GM19351 (cell line): ENCODE measurements around the gene SRCIN1.

Experiments used
- ATAC-seq: cut with Tn5 transposase; IDR thresholded peaks from one replicate; pipeline ENCODE4 v1.9.1; 2021; ENCODE audit warnings: mild to moderate bottlenecking, moderate library complexity; ENCODE audit not compliant: unreplicated experiment

The SRCIN1 gene

GRCh38 chr17:38601539-38602351, 4.0 kb downstream of the SRCIN1 start:
- ATAC-seq: no peak

DNA sequence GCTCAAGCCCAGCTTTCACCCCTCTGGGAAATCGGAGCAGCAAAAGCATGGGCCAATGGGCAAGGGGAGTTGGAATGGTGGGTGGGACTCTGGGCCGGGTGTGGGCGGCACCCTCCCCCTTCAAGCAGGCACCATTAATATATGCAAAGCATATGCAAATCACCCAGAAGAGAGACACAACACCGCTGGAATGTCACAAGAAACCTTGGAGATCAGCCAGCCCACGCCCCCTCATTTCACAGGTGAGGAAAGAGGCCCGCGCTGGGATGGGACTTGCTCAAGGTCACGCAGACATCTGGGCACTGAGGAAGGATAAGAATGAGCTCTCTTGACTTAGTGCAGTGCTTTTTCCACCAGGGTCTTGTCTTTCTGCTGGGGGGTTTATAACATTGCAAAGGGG, 4.8 kb downstream of the SRCIN1 start:
- no peak for ATAC-seq

- no peak for ATAC-seq
Observed at GRCh38 chr17:38600416-38600815, 5.3 kb downstream of the SRCIN1 start.

GRCh38 chr17:38599398-38599856, 6.3 kb downstream of the SRCIN1 start:
- ATAC-seq: no peak

GRCh38 chr17:38598995-38599394, 6.8 kb downstream of the SRCIN1 start:
- ATAC-seq: no peak

DNA sequence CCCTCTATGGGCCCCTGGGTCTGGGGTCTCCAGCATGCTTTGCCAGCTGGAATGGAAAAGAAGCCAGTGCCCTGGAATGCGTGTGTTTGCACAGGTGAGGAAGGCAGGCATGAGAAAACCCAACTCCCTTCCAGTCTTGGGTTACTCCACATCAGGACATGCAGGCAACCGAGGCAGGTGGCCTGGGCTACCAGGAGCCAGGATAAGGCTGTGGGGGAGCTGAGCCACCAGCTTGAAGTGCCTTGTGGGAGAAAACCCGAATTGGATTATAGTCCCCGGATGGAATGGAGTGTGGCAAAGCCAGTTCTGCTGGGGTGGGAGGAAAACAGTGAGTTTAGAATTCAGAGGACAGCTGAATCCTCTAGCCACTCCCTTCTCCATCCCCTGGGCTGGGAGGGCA, 7.2 kb downstream of the SRCIN1 start:
- no peak for ATAC-seq

GRCh38 chr17:38597375-38597774, 8.4 kb downstream of the SRCIN1 start:
- ATAC-seq: no peak

DNA sequence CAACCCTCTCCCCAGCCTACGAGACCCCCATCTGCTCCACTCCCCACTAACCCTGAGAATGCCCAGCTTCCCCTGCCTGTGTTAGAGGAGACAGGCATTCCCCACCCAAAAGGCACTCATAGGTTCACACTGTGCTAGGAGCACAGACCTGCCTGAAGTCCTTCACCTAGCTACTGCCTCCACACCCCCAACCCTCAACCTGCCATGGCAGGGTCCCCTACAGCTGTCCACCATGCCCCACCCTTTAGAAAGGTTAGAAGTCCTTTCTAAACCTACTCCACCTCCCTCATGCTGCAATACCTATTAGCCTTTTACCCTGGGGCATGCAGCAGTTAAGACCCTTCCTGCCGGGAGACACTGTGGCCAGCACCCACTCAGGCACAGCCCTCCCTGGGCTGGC, 9.1 kb downstream of the SRCIN1 start:
- no peak for ATAC-seq

DNA sequence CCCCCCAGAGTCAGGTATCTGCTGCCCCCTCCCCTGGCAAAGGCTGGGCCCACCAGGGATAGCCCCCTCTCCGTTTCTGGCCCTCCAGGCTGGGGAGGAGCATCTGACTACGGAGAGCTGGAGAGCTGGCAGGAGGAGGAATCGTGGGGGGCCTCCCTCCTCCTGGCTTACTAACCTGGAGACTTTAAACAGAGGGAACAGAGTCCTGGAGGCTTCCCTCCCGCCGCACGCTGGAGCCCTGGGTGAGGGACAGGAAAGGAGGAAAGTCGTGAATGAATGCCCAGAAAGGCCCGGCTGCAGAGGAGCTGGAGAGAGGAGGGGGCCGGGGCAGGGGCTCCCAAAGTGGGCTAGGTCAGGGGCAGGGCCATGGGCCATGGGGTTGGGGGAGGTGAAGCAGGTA, 9.9 kb downstream of the SRCIN1 start:
- ATAC-seq: no peak

DNA sequence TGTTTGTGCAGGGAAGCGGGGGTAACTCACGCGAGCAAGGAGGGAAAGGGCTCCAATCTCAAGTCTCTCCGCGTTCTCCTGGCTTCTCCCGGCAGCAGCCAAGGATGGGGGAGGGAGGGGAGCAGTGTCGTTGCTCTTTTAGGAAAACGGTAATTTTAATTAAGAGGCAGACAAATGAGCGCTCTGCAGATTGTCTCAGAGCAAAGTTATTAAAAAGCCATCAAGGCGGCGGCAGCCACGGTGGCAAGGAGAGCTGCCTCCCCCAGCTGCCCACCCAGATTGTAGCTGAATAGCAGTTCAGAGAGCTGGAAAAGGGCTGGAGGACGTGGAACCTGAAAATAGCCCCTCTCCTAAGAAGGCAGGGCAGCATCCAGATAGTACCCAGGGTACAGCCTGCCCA, 11.6 kb downstream of the SRCIN1 start:
- no peak for ATAC-seq

DNA sequence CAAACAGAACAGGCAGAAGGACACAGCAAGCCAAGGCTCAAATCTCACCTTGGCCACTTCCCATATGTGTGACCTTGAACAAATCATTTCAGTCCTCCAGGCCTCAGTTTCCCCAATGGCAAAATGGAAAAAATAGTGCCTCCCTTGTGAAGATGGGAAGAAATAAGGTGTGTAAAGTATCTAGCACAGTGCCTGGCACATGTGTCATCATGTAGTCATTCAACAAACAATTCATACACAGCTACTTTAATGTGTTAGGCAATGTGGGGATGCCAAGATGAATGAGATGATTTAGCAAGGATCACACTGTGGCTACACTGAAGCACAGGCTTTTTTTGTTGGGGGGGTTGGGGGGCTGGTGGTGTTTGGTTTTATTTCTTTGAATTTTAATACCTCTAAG, 13.3 kb downstream of the SRCIN1 start:
- ATAC-seq: no peak

DNA sequence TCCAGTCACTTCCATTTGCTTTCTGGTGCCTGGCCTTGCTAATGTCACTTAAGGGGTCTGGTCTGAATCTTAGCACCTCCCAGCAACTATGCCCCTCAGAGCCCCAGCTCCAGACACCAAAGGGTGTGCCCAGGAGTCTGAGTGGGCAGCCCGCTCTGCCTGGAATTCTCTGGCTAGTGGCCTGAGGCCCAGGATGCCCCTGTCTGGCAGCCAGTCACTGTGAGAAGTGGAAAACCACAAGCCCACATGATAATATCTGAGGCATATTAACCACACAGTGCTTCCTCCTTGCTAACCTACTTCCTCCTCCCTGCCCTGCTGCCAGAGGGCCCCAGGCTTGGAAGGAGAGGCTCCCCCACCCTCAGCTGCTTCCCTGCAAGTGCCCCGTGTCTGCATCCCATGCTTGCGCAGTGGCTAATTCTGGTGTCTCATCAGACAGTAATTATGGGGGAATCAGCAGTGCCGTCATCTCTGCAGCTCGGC, 14.0 kb downstream of the SRCIN1 start:
- no peak for ATAC-seq

- no peak for ATAC-seq
Observed at GRCh38 chr17:38590988-38591758, 14.6 kb downstream of the SRCIN1 start.

DNA sequence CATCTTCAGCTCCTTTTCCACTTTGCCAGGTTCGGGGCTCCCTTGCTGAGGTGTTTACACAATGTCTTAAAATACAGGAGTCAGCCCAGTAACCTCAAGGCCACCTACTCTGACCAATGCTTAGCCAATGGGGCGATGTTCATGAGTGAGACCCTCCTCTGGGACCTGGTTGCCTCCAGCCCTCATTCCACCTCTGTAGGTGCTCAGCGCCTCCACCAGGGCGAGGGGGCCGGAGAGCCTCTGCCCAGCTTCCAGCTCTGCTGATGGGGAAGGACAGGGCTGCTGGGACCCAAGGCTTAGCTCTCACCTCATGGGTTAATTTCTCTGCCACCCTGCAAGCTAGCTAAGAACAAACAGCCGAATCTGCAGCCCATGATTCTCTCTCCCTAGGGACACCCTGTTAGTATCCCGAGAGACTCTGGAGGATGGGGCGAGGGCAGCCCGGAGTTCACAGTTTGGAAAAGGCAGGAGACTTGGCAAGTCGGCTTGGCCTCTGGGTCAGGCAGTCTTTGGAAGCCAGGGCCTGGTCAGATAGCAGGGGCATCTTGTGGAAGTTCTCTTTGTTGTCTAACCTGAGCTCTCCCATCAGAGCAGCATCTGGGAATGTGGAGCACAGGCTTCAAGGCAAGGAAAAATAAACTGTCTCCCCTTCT, 16.2 kb downstream of the SRCIN1 start:
- ATAC-seq: no peak

- ATAC-seq: no peak
Observed at GRCh38 chr17:38588788-38589174, 17.0 kb downstream of the SRCIN1 start.

GRCh38 chr17:38587947-38588787, 17.6 kb downstream of the SRCIN1 start:
- no peak for ATAC-seq

GRCh38 chr17:38587203-38587602, 18.5 kb downstream of the SRCIN1 start:
- no peak for ATAC-seq

GRCh38 chr17:38586788-38587187, 19.0 kb downstream of the SRCIN1 start:
- no peak for ATAC-seq

DNA sequence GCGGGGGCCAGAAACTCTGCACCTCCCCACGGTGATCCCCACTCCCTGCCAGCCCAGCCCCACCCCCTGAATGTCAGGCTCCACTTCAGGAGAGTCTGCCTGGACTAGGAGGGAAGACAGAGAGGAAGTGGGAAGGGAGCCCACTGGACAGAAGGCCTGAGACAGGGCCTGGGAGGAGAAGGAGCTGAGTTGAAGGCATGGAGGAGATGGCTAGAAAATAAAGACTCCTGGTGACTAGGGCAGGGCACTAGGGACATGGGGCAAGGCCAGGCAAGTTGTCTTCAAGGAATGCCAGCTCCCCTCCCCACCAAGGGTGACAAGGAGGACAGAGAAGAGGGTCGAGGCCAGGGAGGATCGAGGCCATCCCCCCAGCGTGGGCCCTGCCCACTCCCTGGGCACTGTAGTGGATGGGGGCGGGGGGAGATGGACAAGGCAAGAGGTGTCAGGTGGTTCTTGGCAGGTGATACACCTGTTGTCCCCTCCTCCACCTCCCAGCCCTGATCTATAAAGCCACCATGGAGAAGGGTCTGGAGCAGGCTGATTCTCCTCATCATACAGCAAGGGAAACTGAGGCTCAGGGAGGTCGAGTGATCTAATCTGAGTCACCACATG, 19.7 kb downstream of the SRCIN1 start:
- no peak for ATAC-seq
